Breast epithelium (tissue), 4 donors: ENCODE measurements around the gene TMEM164. TPM values are rescaled to one million over a fixed set of nuclear protein-coding genes. Genes with fewer than 3 reads are reported as not detected.

ENCODE experiments used
- DNase-seq, 2 donors: peaks; one replicate each; pipeline ENCODE4 v3.0.0-alpha.2; 2019; ENCODE audit warnings: low spot score in 2 of 2
- H3K27ac ChIP-seq, 2 donors: fragments of 200-600 bp; sonication (generic) in 1 of 2; one replicate each; pipeline ENCODE4 v1.5.1; 2016 to 2019; ENCODE audit warnings: mild to moderate bottlenecking in 1 of 2
- H3K27me3 ChIP-seq, 2 donors: fragments of 200-600 bp; sonication (generic) in 1 of 2; one replicate each; pipeline versions ENCODE4 v1.5.1 to v1.6.0; 2017 to 2019; ENCODE audit warnings: control low read depth in 1 of 2, mild to moderate bottlenecking in 1 of 2
- H3K36me3 ChIP-seq: fragments of 200-600 bp; one replicate; pipeline ENCODE4 v1.5.1; 2019
- H3K4me1 ChIP-seq, 2 donors: fragments of 200-600 bp; sonication (generic); one replicate each; pipeline ENCODE4 v1.5.1; 2016 to 2019; ENCODE audit warnings: control low read depth in 1 of 2
- H3K4me3 ChIP-seq, 3 donors: fragments of 200-600 bp; sonication (generic); 1 replicate in 2 of 3; 2 replicates in 1 of 3; pipeline ENCODE4 v1.5.1; 2016 to 2019; ENCODE audit warnings: mild to moderate bottlenecking in 3 of 3, moderate library complexity in 2 of 3
- H3K9me3 ChIP-seq, 2 donors: fragments of 200-600 bp; sonication (generic) in 1 of 2; one replicate each; pipeline ENCODE4 v1.5.1; 2016 to 2019; ENCODE audit warnings: control low read depth in 1 of 2
- POLR2A ChIP-seq: fragments of 450-650 bp; IDR thresholded peaks from one replicate; pipeline ENCODE4 v1.6.1; 2016; ENCODE audit warnings: antibody characterized with exemption, mild to moderate bottlenecking, moderate library complexity
- POLR2AphosphoS5 ChIP-seq, 3 donors: sonication (generic); formaldehyde crosslinking; IDR thresholded peaks; one replicate each; pipeline ENCODE4 v1.6.1; 2017; ENCODE audit warnings: antibody characterized with exemption in 3 of 3
- intact Hi-C: fragments of 100-400 bp; cut with DNase I; formaldehyde crosslinking; loops from one replicate; pipeline ENCODE4 v1.15.1; 2023; ENCODE audit warnings: low total_unique reads
- total RNA-seq, 3 donors: library from RNA; depleted of rRNA; stranded (reverse); fragments of >200 nt; gene quantifications; one replicate each; pipeline ENCODE4 v1.1.0, GENCODE V29; 2016
- TF ChIP-seq, protein P1 (sequence below), 3 donors: fragments of 450-650 bp; IDR thresholded peaks; one replicate each; pipeline ENCODE4 v1.5.1; 2016 to 2017; ENCODE audit warnings: antibody characterized with exemption in 3 of 3, mild to moderate bottlenecking in 3 of 3, moderate library complexity in 3 of 3

TMEM164 gene
- total RNA-seq, 3 donors from 2014 or later = 35.7 to 58.7 (median 56.5) TPM

DNA sequence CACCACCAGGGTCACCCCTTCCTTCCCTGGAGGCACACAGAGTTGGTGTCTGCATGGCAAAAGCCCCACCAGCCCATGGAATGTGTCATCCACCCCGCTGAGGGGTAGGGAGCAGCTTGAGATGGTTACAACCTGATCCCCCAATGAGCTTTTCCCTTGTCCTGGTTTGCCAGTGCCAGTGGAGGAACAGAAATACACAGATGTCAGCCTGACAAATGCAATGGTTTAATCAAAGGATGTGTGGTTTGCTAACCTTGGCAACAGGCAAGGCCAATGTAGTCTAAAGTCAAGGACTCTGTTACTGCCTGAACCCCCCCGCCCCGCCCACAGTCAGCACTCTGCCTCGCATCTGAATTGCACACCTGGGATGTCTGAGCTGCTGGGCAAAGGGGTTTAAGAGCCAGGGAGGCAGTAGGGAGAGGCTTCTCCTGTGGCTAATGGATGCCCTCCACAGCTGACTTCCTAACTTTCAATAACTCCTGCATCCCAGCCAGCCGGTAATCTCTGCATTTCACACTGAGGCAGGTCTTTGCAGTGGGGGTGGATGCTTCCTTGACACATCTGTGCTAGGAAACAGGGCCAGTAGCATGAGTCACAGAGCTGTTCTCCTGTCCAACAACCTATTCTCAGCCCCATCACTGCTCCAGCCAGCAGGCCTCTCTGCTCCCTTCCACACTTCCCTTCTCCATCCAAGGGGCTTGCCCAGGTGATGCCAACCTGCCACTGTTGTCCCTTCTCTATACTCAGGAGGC lies 177.4 kb downstream of the TMEM164 start:
- no peak overlapping the region for H3K4me3 ChIP-seq
- peaks cover 0 to 81% of the 10 kb centered on the region in 2 donors for H3K27me3 ChIP-seq
- no peaks in the 10 kb centered on the region for H3K4me1 ChIP-seq
- H3K9me3 ChIP-seq = no peaks in the 10 kb centered on the region
- H3K36me3 ChIP-seq = no peaks in the 10 kb centered on the region
- peak overlapping the region in 1 of 2 donors; percentile 5 for H3K27ac ChIP-seq
- intact Hi-C loops = no loop called here
- TF ChIP-seq POLR2A = no peak
- no peak for TF ChIP-seq POLR2AphosphoS5 (IDR thresholded peaks at IDR 0.05)
- TF ChIP-seq, protein P1, sequence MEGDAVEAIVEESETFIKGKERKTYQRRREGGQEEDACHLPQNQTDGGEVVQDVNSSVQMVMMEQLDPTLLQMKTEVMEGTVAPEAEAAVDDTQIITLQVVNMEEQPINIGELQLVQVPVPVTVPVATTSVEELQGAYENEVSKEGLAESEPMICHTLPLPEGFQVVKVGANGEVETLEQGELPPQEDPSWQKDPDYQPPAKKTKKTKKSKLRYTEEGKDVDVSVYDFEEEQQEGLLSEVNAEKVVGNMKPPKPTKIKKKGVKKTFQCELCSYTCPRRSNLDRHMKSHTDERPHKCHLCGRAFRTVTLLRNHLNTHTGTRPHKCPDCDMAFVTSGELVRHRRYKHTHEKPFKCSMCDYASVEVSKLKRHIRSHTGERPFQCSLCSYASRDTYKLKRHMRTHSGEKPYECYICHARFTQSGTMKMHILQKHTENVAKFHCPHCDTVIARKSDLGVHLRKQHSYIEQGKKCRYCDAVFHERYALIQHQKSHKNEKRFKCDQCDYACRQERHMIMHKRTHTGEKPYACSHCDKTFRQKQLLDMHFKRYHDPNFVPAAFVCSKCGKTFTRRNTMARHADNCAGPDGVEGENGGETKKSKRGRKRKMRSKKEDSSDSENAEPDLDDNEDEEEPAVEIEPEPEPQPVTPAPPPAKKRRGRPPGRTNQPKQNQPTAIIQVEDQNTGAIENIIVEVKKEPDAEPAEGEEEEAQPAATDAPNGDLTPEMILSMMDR (IDR thresholded peaks at IDR 0.05) = no peak
- DNase-seq = no peak

DNA sequence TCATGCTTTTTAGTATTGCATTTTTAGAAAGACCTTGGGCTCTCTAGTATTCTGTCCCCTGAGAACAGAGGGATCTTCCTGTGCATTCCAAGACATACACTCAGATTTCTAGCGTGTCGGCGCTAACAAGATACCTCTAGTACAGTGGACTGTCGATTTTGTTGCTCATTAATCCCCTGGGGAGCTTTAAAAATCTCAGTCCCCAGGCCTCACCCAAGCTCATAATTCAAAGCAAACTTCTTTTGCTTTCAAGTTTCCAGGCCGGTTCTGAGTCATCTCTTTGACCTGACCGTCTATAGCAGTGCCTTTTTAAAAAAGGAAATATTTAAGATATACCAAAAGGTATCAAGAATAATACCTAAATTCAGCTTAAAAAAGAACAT lies 178.0 kb downstream of the TMEM164 start:
- intact Hi-C loops = no loop called here
- DNase-seq = no peak
- TF ChIP-seq POLR2AphosphoS5 (IDR thresholded peaks at IDR 0.05) = no peak
- TF ChIP-seq, protein P1 (IDR thresholded peaks at IDR 0.05) = no peak
- TF ChIP-seq POLR2A = no peak
- Histone ChIP-seq H3K36me3 (no peaks in the 10 kb centered on the region), H3K4me1 (no peaks in the 10 kb centered on the region), H3K4me3 (no peak overlapping the region), H3K27ac (peak overlapping the region in 1 of 2 donors; percentile 5), H3K9me3 (peaks cover 0 to 2% of the 10 kb centered on the region in 2 donors), H3K27me3 (peaks cover 0 to 75% of the 10 kb centered on the region in 2 donors)

DNA sequence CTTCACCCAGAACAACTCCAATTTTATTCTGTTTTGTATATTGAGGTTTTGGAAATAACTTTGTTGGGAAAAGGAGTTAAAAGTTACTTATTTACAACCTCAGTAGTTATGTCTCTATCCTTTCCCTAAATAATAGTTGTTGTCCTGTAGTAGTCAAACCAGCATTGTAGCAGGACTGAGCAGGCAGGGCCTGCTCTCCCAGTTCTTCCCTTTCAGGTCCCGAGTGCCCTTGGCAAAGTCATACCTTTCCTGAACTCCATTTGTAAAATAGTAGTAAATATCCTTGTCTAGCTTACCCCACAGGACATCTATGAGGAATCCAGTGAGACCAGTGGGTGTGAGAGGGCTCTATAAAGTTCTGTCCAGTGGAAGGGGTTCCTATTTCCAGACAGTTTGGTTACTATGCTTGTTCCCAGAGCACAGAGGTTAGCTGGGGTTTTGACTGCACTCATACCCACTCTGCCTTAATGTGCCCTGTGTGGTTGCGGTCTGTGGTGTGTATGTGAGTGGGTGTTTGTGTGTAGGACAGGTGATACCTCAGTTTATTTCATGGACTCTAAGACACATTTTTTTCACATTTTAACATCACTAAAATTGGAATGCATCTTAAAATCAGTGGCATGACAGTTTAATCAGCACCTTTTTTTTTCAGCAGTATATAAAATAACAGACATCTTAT lies 178.7 kb downstream of the TMEM164 start:
- Histone ChIP-seq H3K36me3 (no peaks in the 10 kb centered on the region), H3K27ac (peak overlapping the region in 1 of 2 donors; percentile 5), H3K27me3 (peaks cover 0 to 70% of the 10 kb centered on the region in 2 donors), H3K4me3 (no peak overlapping the region), H3K9me3 (peaks cover 0 to 9% of the 10 kb centered on the region in 2 donors), H3K4me1 (no peaks in the 10 kb centered on the region)
- intact Hi-C loops = no loop called here
- DNase-seq = no peak
- no peak for TF ChIP-seq POLR2AphosphoS5 (IDR thresholded peaks at IDR 0.05)
- no peak for TF ChIP-seq POLR2A
- TF ChIP-seq, protein P1 (IDR thresholded peaks at IDR 0.05) = no peak

DNA sequence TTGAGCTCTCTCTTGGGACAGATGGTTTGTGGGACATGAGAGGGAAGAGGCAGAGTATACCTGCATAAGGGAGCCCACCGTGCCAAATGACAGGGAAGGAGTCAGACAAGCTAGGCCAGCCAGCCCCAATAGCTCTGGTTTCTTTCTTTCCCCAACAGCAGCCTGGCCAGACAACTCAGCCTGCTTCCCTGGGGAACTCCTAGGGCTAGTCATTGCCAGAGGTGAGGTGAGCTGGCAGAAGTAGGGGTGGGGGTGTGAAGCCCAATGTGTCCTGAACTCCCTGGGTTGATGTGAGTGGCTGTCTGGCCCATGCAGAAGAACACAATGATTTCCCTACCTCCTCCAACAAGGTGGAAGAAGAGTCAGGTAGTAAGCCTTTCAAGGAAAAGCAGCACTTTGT lies 179.4 kb downstream of the TMEM164 start:
- peaks cover 0 to 10% of the 10 kb centered on the region in 2 donors for H3K9me3 ChIP-seq
- H3K27me3 ChIP-seq = peaks cover 0 to 63% of the 10 kb centered on the region in 2 donors
- no peaks in the 10 kb centered on the region for H3K36me3 ChIP-seq
- no peak overlapping the region for H3K27ac ChIP-seq
- no peak overlapping the region for H3K4me3 ChIP-seq
- TF ChIP-seq, protein P1 (IDR thresholded peaks at IDR 0.05) = no peak
- no peak for TF ChIP-seq POLR2AphosphoS5 (IDR thresholded peaks at IDR 0.05)
- intact Hi-C loops = no loop called here
- DNase-seq = no peak
- no peaks in the 10 kb centered on the region for H3K4me1 ChIP-seq

DNA sequence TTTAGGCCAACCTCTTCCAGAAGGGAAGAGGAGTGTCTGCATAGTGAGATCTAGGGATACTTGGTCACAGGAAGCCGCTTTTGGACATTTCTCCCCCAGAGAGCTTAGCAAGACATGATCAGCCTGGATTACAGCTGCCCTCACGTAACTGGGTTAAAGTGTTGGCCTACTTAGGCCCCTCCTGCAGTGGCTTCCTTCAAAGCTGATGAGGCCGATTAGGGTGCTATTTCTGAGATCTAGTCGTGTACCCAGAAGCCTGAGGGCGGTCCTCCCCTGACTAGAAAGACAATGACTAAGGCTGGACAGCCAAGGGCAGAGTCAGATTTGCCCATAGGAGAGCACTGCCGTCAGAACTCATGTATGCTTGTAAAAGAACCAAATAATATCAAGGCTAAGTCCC lies 180.0 kb downstream of the TMEM164 start:
- peaks cover 0 to 63% of the 10 kb centered on the region in 2 donors for H3K27me3 ChIP-seq
- TF ChIP-seq POLR2A = no peak
- TF ChIP-seq, protein P1 (IDR thresholded peaks at IDR 0.05) = no peak
- no peak for TF ChIP-seq POLR2AphosphoS5 (IDR thresholded peaks at IDR 0.05)
- H3K27ac ChIP-seq = no peak overlapping the region
- intact Hi-C loops = no loop called here
- DNase-seq = no peak
- no peaks in the 10 kb centered on the region for H3K4me1 ChIP-seq
- H3K9me3 ChIP-seq = peaks cover 0 to 10% of the 10 kb centered on the region in 2 donors
- H3K36me3 ChIP-seq = no peaks in the 10 kb centered on the region
- H3K4me3 ChIP-seq = no peak overlapping the region
